Measurements from ENCODE around the gene GOLGA2.

Gene GOLGA2

GRCh38 chr9:128222026-128222425 is 53.8 kb downstream of the GOLGA2 start:
- Histone ChIP-seq H3K27me3 (ENCODE audit: insufficient read depth, poor library complexity, severe bottlenecking) (no peaks in the 10 kb centered on the region), H3K27ac (replicated peaks) (no peak overlapping the region), H3K4me3 (replicated peaks; ENCODE audit: insufficient read depth, low read length) (no peak overlapping the region)
- no peak for TF ChIP-seq POLR2AphosphoS5 (IDR thresholded peaks at IDR 0.05; ENCODE audit: low read depth)
- TF ChIP-seq, protein P1, sequence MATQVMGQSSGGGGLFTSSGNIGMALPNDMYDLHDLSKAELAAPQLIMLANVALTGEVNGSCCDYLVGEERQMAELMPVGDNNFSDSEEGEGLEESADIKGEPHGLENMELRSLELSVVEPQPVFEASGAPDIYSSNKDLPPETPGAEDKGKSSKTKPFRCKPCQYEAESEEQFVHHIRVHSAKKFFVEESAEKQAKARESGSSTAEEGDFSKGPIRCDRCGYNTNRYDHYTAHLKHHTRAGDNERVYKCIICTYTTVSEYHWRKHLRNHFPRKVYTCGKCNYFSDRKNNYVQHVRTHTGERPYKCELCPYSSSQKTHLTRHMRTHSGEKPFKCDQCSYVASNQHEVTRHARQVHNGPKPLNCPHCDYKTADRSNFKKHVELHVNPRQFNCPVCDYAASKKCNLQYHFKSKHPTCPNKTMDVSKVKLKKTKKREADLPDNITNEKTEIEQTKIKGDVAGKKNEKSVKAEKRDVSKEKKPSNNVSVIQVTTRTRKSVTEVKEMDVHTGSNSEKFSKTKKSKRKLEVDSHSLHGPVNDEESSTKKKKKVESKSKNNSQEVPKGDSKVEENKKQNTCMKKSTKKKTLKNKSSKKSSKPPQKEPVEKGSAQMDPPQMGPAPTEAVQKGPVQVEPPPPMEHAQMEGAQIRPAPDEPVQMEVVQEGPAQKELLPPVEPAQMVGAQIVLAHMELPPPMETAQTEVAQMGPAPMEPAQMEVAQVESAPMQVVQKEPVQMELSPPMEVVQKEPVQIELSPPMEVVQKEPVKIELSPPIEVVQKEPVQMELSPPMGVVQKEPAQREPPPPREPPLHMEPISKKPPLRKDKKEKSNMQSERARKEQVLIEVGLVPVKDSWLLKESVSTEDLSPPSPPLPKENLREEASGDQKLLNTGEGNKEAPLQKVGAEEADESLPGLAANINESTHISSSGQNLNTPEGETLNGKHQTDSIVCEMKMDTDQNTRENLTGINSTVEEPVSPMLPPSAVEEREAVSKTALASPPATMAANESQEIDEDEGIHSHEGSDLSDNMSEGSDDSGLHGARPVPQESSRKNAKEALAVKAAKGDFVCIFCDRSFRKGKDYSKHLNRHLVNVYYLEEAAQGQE (IDR thresholded peaks at IDR 0.05; ENCODE audit: insufficient replicate concordance, low read depth), result no peak
- DNase-seq (ENCODE audit: low read depth in 1 of 2, low spot score in 1 of 2), result no peak

DNA sequence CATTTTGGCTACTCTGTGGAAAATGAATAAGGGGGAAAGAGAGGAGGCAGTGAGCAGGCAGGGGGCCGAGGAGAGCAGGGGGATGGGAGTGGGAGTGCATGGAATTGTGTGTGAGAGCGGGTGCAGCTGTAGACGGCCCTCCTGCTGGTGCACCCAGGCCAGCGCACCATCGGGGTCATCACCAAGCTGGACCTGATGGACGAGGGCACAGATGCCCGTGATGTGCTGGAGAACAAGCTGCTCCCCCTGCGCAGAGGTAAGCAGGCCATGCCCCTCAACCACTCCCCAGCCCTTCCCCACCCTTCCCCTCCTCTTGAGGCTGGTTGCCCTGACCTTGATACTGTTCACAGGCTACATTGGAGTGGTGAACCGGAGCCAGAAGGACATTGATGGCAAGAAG is 56.0 kb downstream of the GOLGA2 start:
- TF ChIP-seq POLR2AphosphoS5 (IDR thresholded peaks at IDR 0.05; ENCODE audit: low read depth) (no peak), GABPA (IDR thresholded peaks at IDR 0.05; ENCODE audit: low read depth) (no peak), SPI1 (IDR thresholded peaks at IDR 0.05; ENCODE audit: borderline replicate concordance, low read depth) (no peak)
- TF ChIP-seq, protein P1 (IDR thresholded peaks at IDR 0.05; ENCODE audit: insufficient replicate concordance, low read depth), result no peak
- TF ChIP-seq, protein P2, sequence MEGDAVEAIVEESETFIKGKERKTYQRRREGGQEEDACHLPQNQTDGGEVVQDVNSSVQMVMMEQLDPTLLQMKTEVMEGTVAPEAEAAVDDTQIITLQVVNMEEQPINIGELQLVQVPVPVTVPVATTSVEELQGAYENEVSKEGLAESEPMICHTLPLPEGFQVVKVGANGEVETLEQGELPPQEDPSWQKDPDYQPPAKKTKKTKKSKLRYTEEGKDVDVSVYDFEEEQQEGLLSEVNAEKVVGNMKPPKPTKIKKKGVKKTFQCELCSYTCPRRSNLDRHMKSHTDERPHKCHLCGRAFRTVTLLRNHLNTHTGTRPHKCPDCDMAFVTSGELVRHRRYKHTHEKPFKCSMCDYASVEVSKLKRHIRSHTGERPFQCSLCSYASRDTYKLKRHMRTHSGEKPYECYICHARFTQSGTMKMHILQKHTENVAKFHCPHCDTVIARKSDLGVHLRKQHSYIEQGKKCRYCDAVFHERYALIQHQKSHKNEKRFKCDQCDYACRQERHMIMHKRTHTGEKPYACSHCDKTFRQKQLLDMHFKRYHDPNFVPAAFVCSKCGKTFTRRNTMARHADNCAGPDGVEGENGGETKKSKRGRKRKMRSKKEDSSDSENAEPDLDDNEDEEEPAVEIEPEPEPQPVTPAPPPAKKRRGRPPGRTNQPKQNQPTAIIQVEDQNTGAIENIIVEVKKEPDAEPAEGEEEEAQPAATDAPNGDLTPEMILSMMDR (IDR thresholded peaks at IDR 0.05; ENCODE audit: insufficient read depth, low read length), result no peak
- Histone ChIP-seq H3K4me3 (replicated peaks; ENCODE audit: insufficient read depth, low read length) (no peak overlapping the region), H3K27ac (replicated peaks) (no peak overlapping the region), H3K27me3 (ENCODE audit: insufficient read depth, poor library complexity, severe bottlenecking) (no peaks in the 10 kb centered on the region)
- no peak for DNase-seq (ENCODE audit: low read depth in 1 of 2, low spot score in 1 of 2)

DNA sequence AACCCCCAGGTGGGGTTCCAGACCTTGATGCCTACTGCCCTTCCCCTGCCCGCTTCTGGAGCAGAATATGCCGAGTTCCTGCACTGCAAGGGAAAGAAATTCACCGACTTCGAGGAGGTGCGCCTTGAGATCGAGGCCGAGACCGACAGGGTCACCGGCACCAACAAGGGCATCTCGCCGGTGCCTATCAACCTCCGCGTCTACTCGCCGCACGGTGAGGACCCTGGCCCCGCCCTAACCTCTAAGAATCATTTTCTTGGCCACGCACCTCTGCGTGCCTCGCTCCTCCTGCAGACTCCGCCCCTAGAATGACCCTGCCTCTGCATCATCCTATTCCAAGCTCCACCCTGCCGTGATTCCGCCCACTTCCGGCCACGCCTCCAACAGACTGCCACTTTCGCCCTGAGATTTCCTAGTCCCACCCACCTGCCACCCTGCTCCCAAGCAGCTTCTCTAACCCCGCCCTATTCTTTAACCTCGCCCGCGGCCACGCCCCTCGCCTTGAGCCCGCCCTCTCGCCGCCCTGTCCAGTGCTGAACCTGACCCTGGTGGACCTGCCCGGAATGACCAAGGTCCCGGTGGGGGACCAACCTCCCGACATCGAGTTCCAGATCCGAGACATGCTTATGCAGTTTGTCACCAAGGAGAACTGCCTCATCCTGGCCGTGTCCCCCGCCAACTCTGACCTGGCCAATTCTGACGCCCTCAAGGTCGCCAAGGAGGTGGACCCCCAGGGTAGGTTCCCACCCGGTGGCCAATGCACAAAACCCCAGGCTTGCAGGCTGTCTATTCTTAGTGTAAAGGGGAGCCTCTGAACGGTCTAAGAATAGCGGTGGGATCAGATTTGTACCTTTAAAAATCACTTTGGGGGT is 57.1 kb downstream of the GOLGA2 start:
- DNase-seq (ENCODE audit: low read depth in 1 of 2, low spot score in 1 of 2), result peak; percentile 95 to 98
- peak overlapping the region; percentile 36 for H3K27ac ChIP-seq (replicated peaks)
- peak overlapping the region; percentile 31 for H3K4me3 ChIP-seq (replicated peaks; ENCODE audit: insufficient read depth, low read length)
- no peak; the same call in 1 of the 2 replicates for TF ChIP-seq POLR2AphosphoS5 (IDR thresholded peaks at IDR 0.05; ENCODE audit: low read depth)
- TF ChIP-seq, protein P1 (IDR thresholded peaks at IDR 0.05; ENCODE audit: insufficient replicate concordance, low read depth), result peak; percentile 90
- H3K27me3 ChIP-seq (ENCODE audit: insufficient read depth, poor library complexity, severe bottlenecking), result no peaks in the 10 kb centered on the region

GRCh38 chr9:128218172-128218517 is 57.7 kb downstream of the GOLGA2 start:
- no peak for DNase-seq (ENCODE audit: low read depth in 1 of 2, low spot score in 1 of 2)
- Histone ChIP-seq H3K27ac (replicated peaks) (peak overlapping the region; percentile 36), H3K4me3 (replicated peaks; ENCODE audit: insufficient read depth, low read length) (peak overlapping the region; percentile 31), H3K27me3 (ENCODE audit: insufficient read depth, poor library complexity, severe bottlenecking) (no peaks in the 10 kb centered on the region)
- TF ChIP-seq POLR2AphosphoS5 (IDR thresholded peaks at IDR 0.05; ENCODE audit: low read depth), result no peak
- no peak for TF ChIP-seq GABPA (IDR thresholded peaks at IDR 0.05; ENCODE audit: low read depth)
- TF ChIP-seq, protein P1 (IDR thresholded peaks at IDR 0.05; ENCODE audit: insufficient replicate concordance, low read depth), result no peak
- TF ChIP-seq, protein P2 (IDR thresholded peaks at IDR 0.05; ENCODE audit: insufficient read depth, low read length), result no peak
- TF ChIP-seq SPI1 (IDR thresholded peaks at IDR 0.05; ENCODE audit: borderline replicate concordance, low read depth), result no peak

Data from HL-60 (cell line).